ENCODE results near the gene TMEM88.

Gene TMEM88

GRCh38 chr17:7886227-7887037 is 31.6 kb downstream of the TMEM88 start:
- peak; percentile 66 for DNase-seq

- DNase-seq: no peak
Observed at GRCh38 chr17:7887038-7887481, 32.2 kb downstream of the TMEM88 start.

- DNase-seq: peak; percentile 98
Observed at GRCh38 chr17:7887482-7888183, 32.8 kb downstream of the TMEM88 start.

GRCh38 chr17:7888184-7888920 is 33.5 kb downstream of the TMEM88 start, which contains the start of gene CHD3:
Gene CHD3, plus strand, starts transcription at chr17:7888789. Its CDS starts 212 bp downstream, at chr17:7889001.
- DNase-seq: no peak

- DNase-seq: peak; percentile 95
Observed at GRCh38 chr17:7889166-7889955, 34.5 kb downstream of the TMEM88 start.

GRCh38 chr17:7893187-7893880 is 38.5 kb downstream of the TMEM88 start:
- peak; percentile 66 for DNase-seq

GRCh38 chr17:7894226-7894625 is 39.4 kb downstream of the TMEM88 start:
- DNase-seq: no peak

- no peak for DNase-seq
Observed at GRCh38 chr17:7894866-7895265, 40.0 kb downstream of the TMEM88 start.

- no peak for DNase-seq
Observed at GRCh38 chr17:7897090-7897489, 42.2 kb downstream of the TMEM88 start.

GRCh38 chr17:7897773-7898172 is 42.9 kb downstream of the TMEM88 start:
- DNase-seq: peak; percentile 58

GRCh38 chr17:7903154-7904103 is 48.6 kb downstream of the TMEM88 start:
- no peak for DNase-seq

Measured in right hindlimb (tissue), 1 donor.